Sigmoid colon (tissue), 4 donors: ENCODE data around the gene RHOT1.

Experiments
- EP300 ChIP-seq, 4 donors: sonication (generic); formaldehyde crosslinking; IDR thresholded peaks; one replicate each; pipeline ENCODE4 v1.6.1; 2017; ENCODE audit warnings: antibody characterized with exemption in 4 of 4
- TF ChIP-seq, protein P1 (sequence below), 4 experiments: fragments of 450-650 bp in 3 of 4; fragments of 200-600 bp in 1 of 4; IDR thresholded peaks; one replicate each; pipeline ENCODE4 v1.5.1; 2016 to 2019; ENCODE audit warnings: antibody characterized with exemption in 4 of 4, mild to moderate bottlenecking in 3 of 4, moderate library complexity in 2 of 4

DNA sequence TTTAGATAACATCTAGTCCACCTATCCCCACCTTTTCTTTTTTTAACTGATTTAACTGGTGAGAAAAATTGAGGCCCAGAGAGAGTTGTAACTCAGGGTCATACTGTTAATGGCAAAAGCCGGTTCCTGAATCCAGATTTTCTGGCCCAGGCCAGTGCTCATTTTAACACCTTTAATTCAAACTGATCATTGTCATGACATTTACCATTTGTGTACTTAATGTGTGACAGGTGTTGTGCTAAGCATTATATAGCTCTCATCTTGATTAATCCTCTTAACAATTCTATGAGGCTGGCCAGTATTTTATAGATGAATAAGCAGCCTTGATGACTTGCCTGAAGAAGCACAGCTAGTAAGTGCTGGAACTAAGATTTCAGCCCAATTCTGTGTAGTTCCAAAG is 14.4 kb downstream of the RHOT1 start:
- TF ChIP-seq, protein P1, sequence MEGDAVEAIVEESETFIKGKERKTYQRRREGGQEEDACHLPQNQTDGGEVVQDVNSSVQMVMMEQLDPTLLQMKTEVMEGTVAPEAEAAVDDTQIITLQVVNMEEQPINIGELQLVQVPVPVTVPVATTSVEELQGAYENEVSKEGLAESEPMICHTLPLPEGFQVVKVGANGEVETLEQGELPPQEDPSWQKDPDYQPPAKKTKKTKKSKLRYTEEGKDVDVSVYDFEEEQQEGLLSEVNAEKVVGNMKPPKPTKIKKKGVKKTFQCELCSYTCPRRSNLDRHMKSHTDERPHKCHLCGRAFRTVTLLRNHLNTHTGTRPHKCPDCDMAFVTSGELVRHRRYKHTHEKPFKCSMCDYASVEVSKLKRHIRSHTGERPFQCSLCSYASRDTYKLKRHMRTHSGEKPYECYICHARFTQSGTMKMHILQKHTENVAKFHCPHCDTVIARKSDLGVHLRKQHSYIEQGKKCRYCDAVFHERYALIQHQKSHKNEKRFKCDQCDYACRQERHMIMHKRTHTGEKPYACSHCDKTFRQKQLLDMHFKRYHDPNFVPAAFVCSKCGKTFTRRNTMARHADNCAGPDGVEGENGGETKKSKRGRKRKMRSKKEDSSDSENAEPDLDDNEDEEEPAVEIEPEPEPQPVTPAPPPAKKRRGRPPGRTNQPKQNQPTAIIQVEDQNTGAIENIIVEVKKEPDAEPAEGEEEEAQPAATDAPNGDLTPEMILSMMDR (IDR thresholded peaks at IDR 0.05) = no peak
- no peak for TF ChIP-seq EP300 (IDR thresholded peaks at IDR 0.05)
